ENCODE data around the gene ASAP2.

Gene ASAP2

GRCh38 chr2:9206991-9207640 is 504 bp downstream of the ASAP2 start:
- no peaks in the 10 kb centered on the region for H3K36me3 ChIP-seq (ENCODE audit: control insufficient read depth, insufficient read depth, low read length)
- no peak overlapping the region for H2BK15ac ChIP-seq (replicated peaks; ENCODE audit: low read depth)
- peaks cover 4% of the 10 kb centered on the region for H3K79me1 ChIP-seq (ENCODE audit: low read length)
- H2BK5ac ChIP-seq (ENCODE audit: low read length): no peak overlapping the region
- peaks cover 3% of the 10 kb centered on the region for H3K4me1 ChIP-seq (ENCODE audit: control insufficient read depth, low read depth, low read length)
- H3K18ac ChIP-seq (ENCODE audit: low read length): peak overlapping the region; percentile 29
- peaks cover 3% of the 10 kb centered on the region for H3K27me3 ChIP-seq (ENCODE audit: insufficient read depth, low read length, poor library complexity)
- peak overlapping the region; percentile 79 for H3K9ac ChIP-seq (ENCODE audit: low read length)
- H3K4me3 ChIP-seq (ENCODE audit: low read length): peak overlapping the region; percentile 73
- no peak overlapping the region for H4K5ac ChIP-seq (ENCODE audit: low read length)
- peak; percentile 44 for DNase-seq
- H2BK120ac ChIP-seq (ENCODE audit: low read depth, low read length): no peak overlapping the region
- peak overlapping the region; percentile 97 for H3K56ac ChIP-seq (ENCODE audit: low read length)
- H4K8ac ChIP-seq (ENCODE audit: low read depth, low read length): peak overlapping the region; percentile 17
- H3K4ac ChIP-seq (ENCODE audit: low read depth, low read length): peak overlapping the region; percentile 46
- H3K23ac ChIP-seq (ENCODE audit: low read length): peak overlapping the region; percentile 24
- H2AK5ac ChIP-seq (ENCODE audit: low read length): no peak overlapping the region
- no peaks in the 10 kb centered on the region for H3K79me2 ChIP-seq (ENCODE audit: control insufficient read depth, insufficient read depth, low read length)
- H3K4me2 ChIP-seq (ENCODE audit: low read length): peak overlapping the region; percentile 79
- no peak overlapping the region for H3K27ac ChIP-seq (ENCODE audit: low read depth, low read length)
- no CpG with 5 or more reads among the region's 84 CpGs for WGBS (ENCODE audit: extremely low coverage, insufficient coverage, low lambda C conversion rate)

- WGBS (ENCODE audit: extremely low coverage, insufficient coverage, low lambda C conversion rate): no CpG with 5 or more reads among the region's 34 CpGs
Observed at GRCh38 chr2:9207641-9208311, 1.2 kb downstream of the ASAP2 start.

GRCh38 chr2:9208875-9209274 is 2.3 kb downstream of the ASAP2 start:
- H3K79me1 ChIP-seq (ENCODE audit: low read length): peaks cover 7% of the 10 kb centered on the region
- H3K23ac ChIP-seq (ENCODE audit: low read length): no peak overlapping the region
- H2AK5ac ChIP-seq (ENCODE audit: low read length): no peak overlapping the region
- H3K4me3 ChIP-seq (ENCODE audit: low read length): no peak overlapping the region
- no peak overlapping the region for H4K5ac ChIP-seq (ENCODE audit: low read length)
- no peak overlapping the region for H2BK120ac ChIP-seq (ENCODE audit: low read depth, low read length)
- no peak for DNase-seq
- no peak overlapping the region for H4K8ac ChIP-seq (ENCODE audit: low read depth, low read length)
- no peak overlapping the region for H3K4me2 ChIP-seq (ENCODE audit: low read length)
- H3K4ac ChIP-seq (ENCODE audit: low read depth, low read length): no peak overlapping the region
- H2BK15ac ChIP-seq (replicated peaks; ENCODE audit: low read depth): no peak overlapping the region
- H3K79me2 ChIP-seq (ENCODE audit: control insufficient read depth, insufficient read depth, low read length): no peaks in the 10 kb centered on the region
- H3K27me3 ChIP-seq (ENCODE audit: insufficient read depth, low read length, poor library complexity): peaks cover 3% of the 10 kb centered on the region
- no peak overlapping the region for H3K56ac ChIP-seq (ENCODE audit: low read length)
- H3K9ac ChIP-seq (ENCODE audit: low read length): no peak overlapping the region
- H3K36me3 ChIP-seq (ENCODE audit: control insufficient read depth, insufficient read depth, low read length): no peaks in the 10 kb centered on the region
- H3K27ac ChIP-seq (ENCODE audit: low read depth, low read length): no peak overlapping the region
- peaks cover 3% of the 10 kb centered on the region for H3K4me1 ChIP-seq (ENCODE audit: control insufficient read depth, low read depth, low read length)
- no CpG with 5 or more reads among the region's 1 CpG for WGBS (ENCODE audit: extremely low coverage, insufficient coverage, low lambda C conversion rate)
- no peak overlapping the region for H2BK5ac ChIP-seq (ENCODE audit: low read length)
- no peak overlapping the region for H3K18ac ChIP-seq (ENCODE audit: low read length)

More at GRCh38 chr2:9207641-9208311, 1.2 kb downstream of the ASAP2 start:
- no peak overlapping the region for H2BK5ac ChIP-seq (ENCODE audit: low read length)
- H3K79me2 ChIP-seq (ENCODE audit: control insufficient read depth, insufficient read depth, low read length): no peaks in the 10 kb centered on the region
- peak overlapping the region; percentile 46 for H3K4ac ChIP-seq (ENCODE audit: low read depth, low read length)
- H3K79me1 ChIP-seq (ENCODE audit: low read length): peaks cover 5% of the 10 kb centered on the region
- DNase-seq: peak; percentile 66
- H3K36me3 ChIP-seq (ENCODE audit: control insufficient read depth, insufficient read depth, low read length): no peaks in the 10 kb centered on the region
- no peak overlapping the region for H4K8ac ChIP-seq (ENCODE audit: low read depth, low read length)
- H3K4me3 ChIP-seq (ENCODE audit: low read length): peak overlapping the region; percentile 45
- no peak overlapping the region for H3K27ac ChIP-seq (ENCODE audit: low read depth, low read length)
- no peak overlapping the region for H2BK15ac ChIP-seq (replicated peaks; ENCODE audit: low read depth)
- H4K5ac ChIP-seq (ENCODE audit: low read length): no peak overlapping the region
- peak overlapping the region; percentile 79 for H3K4me2 ChIP-seq (ENCODE audit: low read length)
- peaks cover 3% of the 10 kb centered on the region for H3K27me3 ChIP-seq (ENCODE audit: insufficient read depth, low read length, poor library complexity)
- H2AK5ac ChIP-seq (ENCODE audit: low read length): no peak overlapping the region
- H2BK120ac ChIP-seq (ENCODE audit: low read depth, low read length): no peak overlapping the region
- H3K56ac ChIP-seq (ENCODE audit: low read length): peak overlapping the region; percentile 50
- no peak overlapping the region for H3K23ac ChIP-seq (ENCODE audit: low read length)
- peaks cover 3% of the 10 kb centered on the region for H3K4me1 ChIP-seq (ENCODE audit: control insufficient read depth, low read depth, low read length)
- H3K9ac ChIP-seq (ENCODE audit: low read length): peak overlapping the region; percentile 79
- H3K18ac ChIP-seq (ENCODE audit: low read length): peak overlapping the region; percentile 29

GRCh38 chr2:9210030-9210429 is 3.4 kb downstream of the ASAP2 start:
- Histone ChIP-seq H2BK15ac (replicated peaks; ENCODE audit: low read depth) (no peak overlapping the region), H4K5ac (ENCODE audit: low read length) (no peak overlapping the region), H2BK5ac (ENCODE audit: low read length) (no peak overlapping the region), H3K9ac (ENCODE audit: low read length) (no peak overlapping the region), H3K18ac (ENCODE audit: low read length) (no peak overlapping the region), H3K27ac (ENCODE audit: low read depth, low read length) (no peak overlapping the region), H3K4me1 (ENCODE audit: control insufficient read depth, low read depth, low read length) (peaks cover 3% of the 10 kb centered on the region), H3K23ac (ENCODE audit: low read length) (no peak overlapping the region), H4K8ac (ENCODE audit: low read depth, low read length) (no peak overlapping the region), H3K36me3 (ENCODE audit: control insufficient read depth, insufficient read depth, low read length) (no peaks in the 10 kb centered on the region), H3K4me3 (ENCODE audit: low read length) (no peak overlapping the region), H3K79me1 (ENCODE audit: low read length) (peaks cover 7% of the 10 kb centered on the region), H3K4me2 (ENCODE audit: low read length) (no peak overlapping the region), H2AK5ac (ENCODE audit: low read length) (no peak overlapping the region), H3K27me3 (ENCODE audit: insufficient read depth, low read length, poor library complexity) (peaks cover 3% of the 10 kb centered on the region), H2BK120ac (ENCODE audit: low read depth, low read length) (no peak overlapping the region), H3K4ac (ENCODE audit: low read depth, low read length) (no peak overlapping the region), H3K56ac (ENCODE audit: low read length) (no peak overlapping the region), H3K79me2 (ENCODE audit: control insufficient read depth, insufficient read depth, low read length) (no peaks in the 10 kb centered on the region)
- DNase-seq: no peak
- WGBS (ENCODE audit: extremely low coverage, insufficient coverage, low lambda C conversion rate): no CpG with 5 or more reads among the region's 2 CpGs

- Histone ChIP-seq H3K4me1 (ENCODE audit: control insufficient read depth, low read depth, low read length) (peaks cover 3% of the 10 kb centered on the region), H2AK5ac (ENCODE audit: low read length) (no peak overlapping the region), H2BK15ac (replicated peaks; ENCODE audit: low read depth) (no peak overlapping the region), H2BK5ac (ENCODE audit: low read length) (no peak overlapping the region), H4K5ac (ENCODE audit: low read length) (no peak overlapping the region), H3K9ac (ENCODE audit: low read length) (no peak overlapping the region), H4K8ac (ENCODE audit: low read depth, low read length) (no peak overlapping the region), H3K79me1 (ENCODE audit: low read length) (peaks cover 9% of the 10 kb centered on the region), H3K4me3 (ENCODE audit: low read length) (no peak overlapping the region), H3K36me3 (ENCODE audit: control insufficient read depth, insufficient read depth, low read length) (no peaks in the 10 kb centered on the region), H3K4me2 (ENCODE audit: low read length) (no peak overlapping the region), H3K27ac (ENCODE audit: low read depth, low read length) (no peak overlapping the region), H3K79me2 (ENCODE audit: control insufficient read depth, insufficient read depth, low read length) (no peaks in the 10 kb centered on the region), H2BK120ac (ENCODE audit: low read depth, low read length) (no peak overlapping the region), H3K4ac (ENCODE audit: low read depth, low read length) (no peak overlapping the region), H3K27me3 (ENCODE audit: insufficient read depth, low read length, poor library complexity) (peaks cover 3% of the 10 kb centered on the region), H3K23ac (ENCODE audit: low read length) (no peak overlapping the region), H3K18ac (ENCODE audit: low read length) (no peak overlapping the region), H3K56ac (ENCODE audit: low read length) (no peak overlapping the region)
- WGBS (ENCODE audit: extremely low coverage, insufficient coverage, low lambda C conversion rate): no CpG with 5 or more reads among the region's 4 CpGs
- no peak for DNase-seq
Observed at GRCh38 chr2:9211496-9211895, 4.9 kb downstream of the ASAP2 start.

Data from mesendoderm (in vitro differentiated cells).